GM19463 (cell line): ENCODE data around the gene SMARCC2.
"Not testable (repeated sequence)": the region's sequence is repeated elsewhere in the genome, so short reads cannot be mapped to it uniquely, and the experiment has no call there.

Experiments
- ATAC-seq: cut with Tn5 transposase; IDR thresholded peaks from one replicate; pipeline ENCODE4 v1.9.1; 2021; ENCODE audit warnings: mild to moderate bottlenecking, moderate library complexity; ENCODE audit not compliant: unreplicated experiment

The SMARCC2 gene

GRCh38 chr12:56126732-56127239 lies 62.5 kb downstream of the SMARCC2 start:
- ATAC-seq, result no peak

GRCh38 chr12:56124133-56124532 lies 65.2 kb downstream of the SMARCC2 start:
- ATAC-seq, result no peak

- no peak for ATAC-seq
Observed at GRCh38 chr12:56122637-56123036, 66.6 kb downstream of the SMARCC2 start.

- no peak for ATAC-seq
Observed at GRCh38 chr12:56121204-56121870, 67.9 kb downstream of the SMARCC2 start.

GRCh38 chr12:56120158-56120846 lies 69.0 kb downstream of the SMARCC2 start:
- no peak for ATAC-seq

- ATAC-seq, result no peak
Observed at GRCh38 chr12:56119361-56119796, 69.9 kb downstream of the SMARCC2 start.

- ATAC-seq, result no peak
Observed at GRCh38 chr12:56118688-56119357, 70.5 kb downstream of the SMARCC2 start.

GRCh38 chr12:56117778-56118687 lies 71.2 kb downstream of the SMARCC2 start, which contains the start of gene ZC3H10:
ZC3H10 (plus strand) TSS chr12:56118266; CDS start chr12:56120563, 2,297 bp downstream.
- ATAC-seq, result peak; percentile 84

GRCh38 chr12:56117082-56117706 lies 72.1 kb downstream of the SMARCC2 start:
- ATAC-seq, result not testable (repeated sequence)

GRCh38 chr12:56116267-56117081 lies 72.8 kb downstream of the SMARCC2 start, which contains the start of gene RPL41:
RPL41 (plus strand) TSS chr12:56116633.
- ATAC-seq, result peak; percentile 37

GRCh38 chr12:56115329-56115728 lies 74.0 kb downstream of the SMARCC2 start:
- no peak for ATAC-seq

- ATAC-seq, result no peak
Observed at GRCh38 chr12:56114084-56114483, 75.2 kb downstream of the SMARCC2 start.
